Mesothelial cell of epicardium (in vitro differentiated cells): Measurements from ENCODE around the gene AGPAT3. TPM values are rescaled to one million over a fixed set of nuclear protein-coding genes. Genes with fewer than 3 reads are reported as not detected.

Experiments
- DNase-seq, 2 experiments: peaks; one replicate each; pipeline ENCODE4 v3.0.0; 2021; ENCODE audit warnings: low spot score in 2 of 2; ENCODE audit not compliant: unreplicated experiment in 2 of 2
- H3K27ac Mint-ChIP-seq: 2 replicates; pipeline ENCODE4 v1.8.0; 2021; ENCODE audit warnings: mixed read lengths
- H3K27me3 Mint-ChIP-seq: 2 replicates; pipeline ENCODE4 v1.8.0; 2021; ENCODE audit warnings: low read depth, mixed read lengths
- H3K36me3 Mint-ChIP-seq: 2 replicates; pipeline ENCODE4 v1.8.0; 2021; ENCODE audit warnings: mixed read lengths
- H3K4me1 Mint-ChIP-seq: 2 replicates; pipeline ENCODE4 v1.8.0; 2021; ENCODE audit warnings: mixed read lengths
- H3K4me3 Mint-ChIP-seq: 2 replicates; pipeline ENCODE4 v1.8.0; 2021; ENCODE audit warnings: mild to moderate bottlenecking, moderate library complexity, mixed read lengths
- H3K9me3 Mint-ChIP-seq: 2 replicates; pipeline ENCODE4 v1.8.0; 2021; ENCODE audit warnings: mixed read lengths
- CTCF ChIP-seq: fragments of 200-600 bp; sonication (generic); IDR thresholded peaks from one replicate; pipeline ENCODE4 v1.5.0; 2021; ENCODE audit warnings: antibody characterized with exemption; ENCODE audit not compliant: unreplicated experiment
- total RNA-seq: library from RNA; stranded (reverse); gene quantifications from 3 replicates; pipeline ENCODE4 v1.2.1, GENCODE V29; 2021

Gene AGPAT3
- total RNA-seq, 1 donor from 2014 or later, result 71.0 TPM

GRCh38 chr21:44024887-44025353 lies 159.9 kb downstream of the AGPAT3 start:
- TF ChIP-seq CTCF, result no peak
- Mint-ChIP-seq H3K9me3 (peaks cover 5% of the 10 kb centered on the region), H3K27me3 (no peaks in the 10 kb centered on the region), H3K27ac (peak overlapping the region; percentile 85), H3K4me3 (no peak overlapping the region), H3K36me3 (no peaks in the 10 kb centered on the region), H3K4me1 (peaks cover 16% of the 10 kb centered on the region)
- DNase-seq, result no peak

GRCh38 chr21:44027607-44028286 lies 162.7 kb downstream of the AGPAT3 start:
- DNase-seq, result no peak
- Mint-ChIP-seq H3K27ac (no peak overlapping the region), H3K4me1 (peaks cover 16% of the 10 kb centered on the region), H3K27me3 (no peaks in the 10 kb centered on the region), H3K4me3 (no peak overlapping the region), H3K9me3 (peaks cover 5% of the 10 kb centered on the region), H3K36me3 (no peaks in the 10 kb centered on the region)
- TF ChIP-seq CTCF, result no peak

GRCh38 chr21:44028287-44028659 lies 163.2 kb downstream of the AGPAT3 start:
- DNase-seq, result no peak
- no peak overlapping the region for H3K27ac Mint-ChIP-seq
- peaks cover 5% of the 10 kb centered on the region for H3K9me3 Mint-ChIP-seq

GRCh38 chr21:44029460-44030087 lies 164.6 kb downstream of the AGPAT3 start:
- no peak for TF ChIP-seq CTCF
- Mint-ChIP-seq H3K4me3 (no peak overlapping the region), H3K27me3 (no peaks in the 10 kb centered on the region), H3K4me1 (peaks cover 16% of the 10 kb centered on the region), H3K27ac (no peak overlapping the region), H3K36me3 (peaks cover 9% of the 10 kb centered on the region), H3K9me3 (peaks cover 5% of the 10 kb centered on the region)
- DNase-seq, result no peak

More at GRCh38 chr21:44028287-44028659, 163.2 kb downstream of the AGPAT3 start:
- no peak for TF ChIP-seq CTCF
- Mint-ChIP-seq H3K27me3 (no peaks in the 10 kb centered on the region), H3K36me3 (peaks cover 3% of the 10 kb centered on the region), H3K4me1 (peaks cover 16% of the 10 kb centered on the region), H3K4me3 (no peak overlapping the region)

- H3K27me3 Mint-ChIP-seq, result no peaks in the 10 kb centered on the region
- H3K4me3 Mint-ChIP-seq, result no peak overlapping the region
- H3K9me3 Mint-ChIP-seq, result no peaks in the 10 kb centered on the region
- no peaks in the 10 kb centered on the region for H3K4me1 Mint-ChIP-seq
- peaks cover 23% of the 10 kb centered on the region for H3K36me3 Mint-ChIP-seq
- no peak overlapping the region for H3K27ac Mint-ChIP-seq
- no peak for TF ChIP-seq CTCF
- no peak for DNase-seq
Observed at GRCh38 chr21:44035244-44035643, 170.2 kb downstream of the AGPAT3 start.

Other genes with a start within 250 kb of the AGPAT3 start
- 3.8 to 5.1 TPM (median 5.0 TPM) in 3 replicates for gene HSF2BP, start 205.7 kb upstream of the AGPAT3 start, total RNA-seq
- 34.6 to 35.3 TPM (median 35.2 TPM) in 3 replicates for gene RRP1B, start 205.7 kb upstream of the AGPAT3 start, total RNA-seq
- gene PDXK, start 146.1 kb upstream of the AGPAT3 start, total RNA-seq, result 79.6 to 86.2 TPM (median 81.1 TPM) in 3 replicates
- gene CSTB, start 88.9 kb upstream of the AGPAT3 start, total RNA-seq, result 22.4 to 23.9 TPM (median 23.3 TPM) in 3 replicates
- gene RRP1, start 75.6 kb upstream of the AGPAT3 start, total RNA-seq, result 41.4 to 44.5 TPM (median 42.2 TPM) in 3 replicates
- gene TRAPPC10, start 147.1 kb downstream of the AGPAT3 start, total RNA-seq, result 28.4 to 34.5 TPM (median 32.1 TPM) in 3 replicates
- 2.3 to 7.5 TPM (median 3.1 TPM) in 3 replicates for gene PWP2, start 242.2 kb downstream of the AGPAT3 start, total RNA-seq